Lower lobe of right lung (tissue), 2 donors: ENCODE data around the gene ZNF565. TPM values are rescaled to one million over a fixed set of nuclear protein-coding genes. Genes with fewer than 3 reads are reported as not detected.
"Not testable (repeated sequence)": the region's sequence is repeated elsewhere in the genome, so short reads cannot be mapped to it uniquely, and the experiment has no call there.

Experiments
- ATAC-seq, 2 donors: fragments of 200-7000 bp; cut with Tn5 transposase; one replicate each; pipeline ENCODE4 v1.9.1; 2020 to 2022; ENCODE audit warnings: mild to moderate bottlenecking in 2 of 2, moderate library complexity in 2 of 2
- DNase-seq: peaks from one replicate; pipeline ENCODE4 v3.0.0-alpha.2; 2020
- H3K27ac ChIP-seq: fragments of 200-600 bp; one replicate; pipeline ENCODE4 v1.8.0; 2022
- H3K27me3 ChIP-seq: fragments of 200-600 bp; one replicate; pipeline ENCODE4 v1.8.0; 2022; ENCODE audit warnings: low read depth
- H3K36me3 ChIP-seq: fragments of 200-600 bp; one replicate; pipeline ENCODE4 v1.8.0; 2022; ENCODE audit warnings: mild to moderate bottlenecking
- H3K4me1 ChIP-seq: fragments of 200-600 bp; one replicate; pipeline ENCODE4 v1.8.0; 2022
- H3K4me3 ChIP-seq: fragments of 200-600 bp; one replicate; pipeline ENCODE4 v1.8.0; 2022; ENCODE audit warnings: mild to moderate bottlenecking
- H3K9me3 ChIP-seq: fragments of 200-600 bp; one replicate; pipeline ENCODE4 v1.8.0; 2022
- intact Hi-C: fragments of 100-400 bp; cut with DNase I; formaldehyde crosslinking; loops from one replicate; pipeline ENCODE4 v1.11.0; 2022
- total RNA-seq: library from RNA; stranded (reverse); fragmentation: NEBNext Ultra II Directional; extraction: Animal tissue kit (Norgen Biotek cat#: 25700); gene quantifications from one replicate; pipeline ENCODE4 v1.2.1, GENCODE V29; 2021
- TF ChIP-seq, protein P1 (sequence below): fragments of 200-600 bp; IDR thresholded peaks from one replicate; pipeline ENCODE4 v1.8.0; 2022; ENCODE audit warnings: antibody characterized with exemption, mild to moderate bottlenecking
- donor health status: DM: no; HTN: yes; CAD: no; lungs with severe emphysema.

The ZNF565 gene
- total RNA-seq, 1 donor from 2014 or later: 3.7 TPM

- H3K27ac ChIP-seq: no peak overlapping the region
- intact Hi-C loops: no loop called here
- TF ChIP-seq, protein P1, sequence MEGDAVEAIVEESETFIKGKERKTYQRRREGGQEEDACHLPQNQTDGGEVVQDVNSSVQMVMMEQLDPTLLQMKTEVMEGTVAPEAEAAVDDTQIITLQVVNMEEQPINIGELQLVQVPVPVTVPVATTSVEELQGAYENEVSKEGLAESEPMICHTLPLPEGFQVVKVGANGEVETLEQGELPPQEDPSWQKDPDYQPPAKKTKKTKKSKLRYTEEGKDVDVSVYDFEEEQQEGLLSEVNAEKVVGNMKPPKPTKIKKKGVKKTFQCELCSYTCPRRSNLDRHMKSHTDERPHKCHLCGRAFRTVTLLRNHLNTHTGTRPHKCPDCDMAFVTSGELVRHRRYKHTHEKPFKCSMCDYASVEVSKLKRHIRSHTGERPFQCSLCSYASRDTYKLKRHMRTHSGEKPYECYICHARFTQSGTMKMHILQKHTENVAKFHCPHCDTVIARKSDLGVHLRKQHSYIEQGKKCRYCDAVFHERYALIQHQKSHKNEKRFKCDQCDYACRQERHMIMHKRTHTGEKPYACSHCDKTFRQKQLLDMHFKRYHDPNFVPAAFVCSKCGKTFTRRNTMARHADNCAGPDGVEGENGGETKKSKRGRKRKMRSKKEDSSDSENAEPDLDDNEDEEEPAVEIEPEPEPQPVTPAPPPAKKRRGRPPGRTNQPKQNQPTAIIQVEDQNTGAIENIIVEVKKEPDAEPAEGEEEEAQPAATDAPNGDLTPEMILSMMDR: no peak
- DNase-seq (no peak), ATAC-seq (no peak)
- H3K4me1 ChIP-seq: no peaks in the 10 kb centered on the region
- no peak overlapping the region for H3K4me3 ChIP-seq
- peaks cover 22% of the 10 kb centered on the region for H3K36me3 ChIP-seq
- H3K9me3 ChIP-seq: no peaks in the 10 kb centered on the region
- H3K27me3 ChIP-seq: no peaks in the 10 kb centered on the region
Measured at GRCh38 chr19:36198119-36198518, 16.3 kb downstream of the ZNF565 start.

DNA sequence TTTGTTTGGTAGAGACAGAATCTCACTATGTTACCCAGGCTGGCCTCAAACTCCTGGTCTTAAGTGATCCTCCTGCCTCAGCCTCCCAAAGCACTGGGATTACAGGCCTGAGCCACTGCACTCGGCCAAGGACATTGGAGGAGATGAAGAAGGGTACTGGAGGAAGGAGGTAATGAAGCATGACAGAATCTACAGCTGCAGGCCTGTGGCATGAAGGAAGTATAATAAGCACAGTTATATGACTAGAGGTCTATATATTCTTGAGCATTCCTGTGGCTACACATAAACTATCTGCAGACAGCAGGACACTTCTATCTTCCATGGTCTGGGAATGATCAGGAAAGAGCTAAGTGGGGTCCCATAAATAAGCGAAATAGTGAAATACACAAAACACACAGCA, 18.2 kb downstream of the ZNF565 start:
- Histone ChIP-seq H3K9me3 (no peaks in the 10 kb centered on the region), H3K36me3 (peaks cover 33% of the 10 kb centered on the region), H3K27me3 (no peaks in the 10 kb centered on the region), H3K27ac (no peak overlapping the region), H3K4me1 (no peaks in the 10 kb centered on the region), H3K4me3 (no peak overlapping the region)
- no peak for ATAC-seq
- intact Hi-C loops: no loop called here
- DNase-seq: no peak
- TF ChIP-seq, protein P1: no peak

- DNase-seq, H3K27me3 ChIP-seq, H3K4me3 ChIP-seq, ATAC-seq, H3K9me3 ChIP-seq, H3K27ac ChIP-seq, H3K4me1 ChIP-seq, intact Hi-C loops: not testable (repeated sequence)
- H3K36me3 ChIP-seq: peaks cover 15% of the 10 kb centered on the region
Measured at GRCh38 chr19:36186722-36187121, 27.7 kb downstream of the ZNF565 start.

GRCh38 chr19:36183245-36183628, 31.2 kb downstream of the ZNF565 start:
- Histone ChIP-seq H3K4me1 (no peaks in the 10 kb centered on the region), H3K9me3 (no peaks in the 10 kb centered on the region), H3K4me3 (no peak overlapping the region), H3K36me3 (peaks cover 15% of the 10 kb centered on the region), H3K27me3 (no peaks in the 10 kb centered on the region), H3K27ac (no peak overlapping the region)
- intact Hi-C loops: no loop called here
- DNase-seq (no peak), ATAC-seq (no peak)
- TF ChIP-seq, protein P1: no peak

DNA sequence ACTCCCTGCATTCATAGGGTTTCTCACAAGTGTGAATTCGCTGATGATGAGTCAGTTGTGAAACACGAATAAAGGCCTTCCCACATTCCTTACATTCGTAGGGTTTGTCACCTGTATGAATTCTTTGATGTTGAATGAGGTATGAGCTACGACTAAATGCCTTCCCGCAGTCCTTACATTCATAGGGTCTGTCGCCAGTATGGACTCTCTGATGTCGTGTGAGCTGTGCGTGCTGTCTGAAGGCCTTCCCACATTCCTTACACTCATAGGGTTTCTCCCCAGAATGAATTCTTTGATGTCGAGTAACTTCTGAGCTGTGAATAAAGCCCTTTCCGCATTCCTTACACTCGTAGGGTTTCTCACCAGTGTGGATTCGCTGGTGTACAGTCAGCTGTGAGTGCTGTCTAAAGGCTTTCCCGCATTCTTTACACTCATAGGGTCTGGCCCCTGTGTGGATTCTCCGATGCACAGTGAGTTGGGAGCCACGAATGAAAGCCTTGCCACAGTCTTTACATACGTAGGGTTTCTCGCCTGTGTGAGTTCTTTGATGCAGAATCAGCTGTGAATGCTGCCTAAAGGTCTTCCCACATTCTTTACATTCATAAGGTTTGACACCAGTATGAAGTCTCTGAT, 31.7 kb downstream of the ZNF565 start:
- DNase-seq: no peak

DNA sequence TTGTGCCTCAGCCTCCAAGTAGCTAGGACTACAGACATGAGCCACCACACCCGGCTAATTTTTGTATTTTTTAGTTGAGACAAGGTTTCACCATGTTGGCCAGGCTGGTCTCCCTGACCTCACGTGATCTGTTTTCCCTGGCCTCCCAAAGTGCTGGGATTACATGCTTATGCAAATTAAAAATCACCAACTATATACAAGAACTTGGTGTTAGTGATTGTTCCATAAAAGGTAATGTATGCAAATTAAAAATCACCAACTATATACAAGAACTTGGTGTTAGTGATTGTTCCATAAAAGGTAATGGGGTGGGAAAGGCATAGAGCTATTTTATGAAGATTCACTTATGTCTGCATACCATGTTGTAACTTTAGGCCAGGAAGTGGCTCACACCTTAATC, 35.4 kb downstream of the ZNF565 start:
- H3K4me3 ChIP-seq, H3K27me3 ChIP-seq, DNase-seq, intact Hi-C loops, H3K9me3 ChIP-seq, H3K4me1 ChIP-seq, ATAC-seq, H3K27ac ChIP-seq: not testable (repeated sequence)
- peaks cover 15% of the 10 kb centered on the region for H3K36me3 ChIP-seq

More for the DNA sequence above, 31.7 kb downstream of the ZNF565 start:
- ATAC-seq: peak; percentile 30 to 49
- no peak overlapping the region for H3K4me3 ChIP-seq
- intact Hi-C loops: no loop called here
- no peaks in the 10 kb centered on the region for H3K4me1 ChIP-seq
- H3K27me3 ChIP-seq: no peaks in the 10 kb centered on the region
- no peak overlapping the region for H3K27ac ChIP-seq
- H3K9me3 ChIP-seq: no peaks in the 10 kb centered on the region
- peaks cover 15% of the 10 kb centered on the region for H3K36me3 ChIP-seq
- TF ChIP-seq, protein P1: no peak

- H3K4me1 ChIP-seq, H3K9me3 ChIP-seq, DNase-seq, ATAC-seq, intact Hi-C loops, H3K27ac ChIP-seq, H3K27me3 ChIP-seq, H3K36me3 ChIP-seq, H3K4me3 ChIP-seq: not testable (repeated sequence)
Measured at GRCh38 chr19:36173846-36174245, 40.6 kb downstream of the ZNF565 start.
